Measurements from ENCODE around the gene SF3B3. TPM values are rescaled to one million over a fixed set of nuclear protein-coding genes. Genes with fewer than 3 reads are reported as not detected.

The SF3B3 gene
- total RNA-seq, 1 donor from 2014 or later: 188 TPM

DNA sequence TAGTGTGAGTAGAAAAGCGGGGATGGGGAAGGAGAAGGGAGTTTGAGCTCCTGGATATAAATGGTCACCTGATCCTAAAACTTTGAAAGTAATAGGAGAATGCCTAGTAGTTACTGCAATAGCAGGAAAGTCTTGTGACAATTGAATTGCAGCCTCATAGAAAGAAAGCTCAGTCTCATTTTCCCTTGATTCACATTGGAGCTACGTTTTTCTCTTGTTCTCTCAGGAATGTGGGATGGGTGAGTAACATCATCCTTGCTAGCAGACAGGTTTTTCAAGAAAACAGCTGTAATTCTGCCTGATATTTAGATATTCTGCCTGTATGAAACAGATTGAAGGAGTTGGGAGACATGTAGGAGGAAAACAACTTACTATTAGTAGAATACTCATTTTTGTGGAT, 25.3 kb downstream of the SF3B3 start:
- H2AFZ ChIP-seq (replicated peaks): no peak overlapping the region
- no peaks in the 10 kb centered on the region for H3K4me1 ChIP-seq
- Mint-ChIP-seq H3K36me3 (peaks cover 47% of the 10 kb centered on the region), H3K27me3 (ENCODE audit: insufficient read depth, low read depth) (no peaks in the 10 kb centered on the region), H3K9me3 (no peaks in the 10 kb centered on the region), H3K27ac (no peak overlapping the region), H3K4me3 (no peak overlapping the region), H3K4me1 (no peaks in the 10 kb centered on the region)
- peaks cover 96% of the 10 kb centered on the region for H4K20me1 ChIP-seq (ENCODE audit: low read depth)
- peaks cover 95% of the 10 kb centered on the region for H3K79me2 ChIP-seq (ENCODE audit: low read depth)
- no peaks in the 10 kb centered on the region for H3K9me3 ChIP-seq (ENCODE audit: low read depth)
- DNase-seq (ENCODE audit: low spot score): no peak
- no peak overlapping the region for H3K4me2 ChIP-seq
- TF ChIP-seq, protein P1, sequence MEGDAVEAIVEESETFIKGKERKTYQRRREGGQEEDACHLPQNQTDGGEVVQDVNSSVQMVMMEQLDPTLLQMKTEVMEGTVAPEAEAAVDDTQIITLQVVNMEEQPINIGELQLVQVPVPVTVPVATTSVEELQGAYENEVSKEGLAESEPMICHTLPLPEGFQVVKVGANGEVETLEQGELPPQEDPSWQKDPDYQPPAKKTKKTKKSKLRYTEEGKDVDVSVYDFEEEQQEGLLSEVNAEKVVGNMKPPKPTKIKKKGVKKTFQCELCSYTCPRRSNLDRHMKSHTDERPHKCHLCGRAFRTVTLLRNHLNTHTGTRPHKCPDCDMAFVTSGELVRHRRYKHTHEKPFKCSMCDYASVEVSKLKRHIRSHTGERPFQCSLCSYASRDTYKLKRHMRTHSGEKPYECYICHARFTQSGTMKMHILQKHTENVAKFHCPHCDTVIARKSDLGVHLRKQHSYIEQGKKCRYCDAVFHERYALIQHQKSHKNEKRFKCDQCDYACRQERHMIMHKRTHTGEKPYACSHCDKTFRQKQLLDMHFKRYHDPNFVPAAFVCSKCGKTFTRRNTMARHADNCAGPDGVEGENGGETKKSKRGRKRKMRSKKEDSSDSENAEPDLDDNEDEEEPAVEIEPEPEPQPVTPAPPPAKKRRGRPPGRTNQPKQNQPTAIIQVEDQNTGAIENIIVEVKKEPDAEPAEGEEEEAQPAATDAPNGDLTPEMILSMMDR (IDR thresholded peaks at IDR 0.05): no peak
- no peak for TF ChIP-seq EZH2phosphoT487 (IDR thresholded peaks at IDR 0.05)
- no peak for TF ChIP-seq EZH2 (IDR thresholded peaks at IDR 0.05)
- H3F3A ChIP-seq (ENCODE audit: low read depth): peaks cover 4% of the 10 kb centered on the region
- H3K27ac ChIP-seq: no peak overlapping the region
- H3K27me3 ChIP-seq: no peaks in the 10 kb centered on the region
- H3K36me3 ChIP-seq: peaks cover 36% of the 10 kb centered on the region
- no peak overlapping the region for H3K9ac ChIP-seq
- no peak overlapping the region for H3K4me3 ChIP-seq

- H3K9me3 ChIP-seq (ENCODE audit: low read depth): no peaks in the 10 kb centered on the region
- Mint-ChIP-seq H3K4me1 (no peaks in the 10 kb centered on the region), H3K4me3 (no peak overlapping the region), H3K9me3 (no peaks in the 10 kb centered on the region), H3K27me3 (ENCODE audit: insufficient read depth, low read depth) (no peaks in the 10 kb centered on the region), H3K36me3 (peaks cover 48% of the 10 kb centered on the region), H3K27ac (no peak overlapping the region)
- H3K36me3 ChIP-seq: peaks cover 37% of the 10 kb centered on the region
- H3K9ac ChIP-seq: no peak overlapping the region
- no peak overlapping the region for H3K4me2 ChIP-seq
- H2AFZ ChIP-seq (replicated peaks): no peak overlapping the region
- H3K4me3 ChIP-seq: no peak overlapping the region
- no peak for DNase-seq (ENCODE audit: low spot score)
- H3K4me1 ChIP-seq: no peaks in the 10 kb centered on the region
- TF ChIP-seq, protein P1 (IDR thresholded peaks at IDR 0.05): no peak
- TF ChIP-seq EZH2phosphoT487 (IDR thresholded peaks at IDR 0.05) (no peak), EZH2 (IDR thresholded peaks at IDR 0.05) (no peak)
- peaks cover 95% of the 10 kb centered on the region for H3K79me2 ChIP-seq (ENCODE audit: low read depth)
- peaks cover 96% of the 10 kb centered on the region for H4K20me1 ChIP-seq (ENCODE audit: low read depth)
- H3K27ac ChIP-seq: no peak overlapping the region
- H3K27me3 ChIP-seq: no peaks in the 10 kb centered on the region
- H3F3A ChIP-seq (ENCODE audit: low read depth): peaks cover 4% of the 10 kb centered on the region
Measured at GRCh38 chr16:70550082-70550481, 26.5 kb downstream of the SF3B3 start.

DNA sequence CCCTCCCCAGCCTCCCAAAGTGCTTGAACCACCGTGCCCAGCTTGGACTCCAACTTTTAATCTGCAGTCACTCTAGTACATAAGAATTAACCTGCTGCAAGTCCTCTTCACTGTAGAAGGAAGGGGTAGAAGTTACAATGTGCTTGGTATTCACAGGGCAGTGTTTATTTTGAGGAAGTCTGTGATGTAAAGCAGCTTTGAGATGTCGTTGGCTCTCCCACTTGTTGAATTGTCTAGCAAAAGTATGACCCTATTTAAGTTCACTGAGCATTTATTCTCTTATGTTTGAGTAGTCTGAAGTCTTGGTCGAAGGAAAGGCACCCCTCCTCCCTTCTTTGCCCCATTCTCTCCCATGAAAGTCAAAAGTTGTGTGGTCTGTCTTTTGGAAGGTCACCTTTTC, 28.2 kb downstream of the SF3B3 start:
- H4K20me1 ChIP-seq (ENCODE audit: low read depth): peaks cover 89% of the 10 kb centered on the region
- H3K27ac ChIP-seq: no peak overlapping the region
- no peak overlapping the region for H3K27ac Mint-ChIP-seq
- H3K27me3 ChIP-seq: no peaks in the 10 kb centered on the region
- H3K4me2 ChIP-seq: no peak overlapping the region
- peaks cover 79% of the 10 kb centered on the region for H3K79me2 ChIP-seq (ENCODE audit: low read depth)
- no peak overlapping the region for H3K9ac ChIP-seq
- no peak for TF ChIP-seq EZH2 (IDR thresholded peaks at IDR 0.05)
- TF ChIP-seq, protein P1 (IDR thresholded peaks at IDR 0.05): no peak
- TF ChIP-seq EZH2phosphoT487 (IDR thresholded peaks at IDR 0.05): no peak
- H3K27me3 Mint-ChIP-seq (ENCODE audit: insufficient read depth, low read depth): no peaks in the 10 kb centered on the region
- H3K4me1 Mint-ChIP-seq: no peaks in the 10 kb centered on the region
- H3K4me3 Mint-ChIP-seq: no peak overlapping the region
- no peak overlapping the region for H3K4me3 ChIP-seq
- no peaks in the 10 kb centered on the region for H3K9me3 Mint-ChIP-seq
- no peaks in the 10 kb centered on the region for H3K4me1 ChIP-seq
- H3K36me3 ChIP-seq: peaks cover 30% of the 10 kb centered on the region
- no peak overlapping the region for H2AFZ ChIP-seq (replicated peaks)
- no peaks in the 10 kb centered on the region for H3F3A ChIP-seq (ENCODE audit: low read depth)
- H3K9me3 ChIP-seq (ENCODE audit: low read depth): no peaks in the 10 kb centered on the region
- peaks cover 53% of the 10 kb centered on the region for H3K36me3 Mint-ChIP-seq
- no peak for DNase-seq (ENCODE audit: low spot score)
